ENCODE results near the gene ZSCAN20.

GRCh38 chr1:33519240-33519884 is 46.9 kb downstream of the ZSCAN20 start:
- TF ChIP-seq CTCF (IDR thresholded peaks at IDR 0.05; ENCODE audit: insufficient read depth, low read depth, low read length) (no peak), EZH2 (IDR thresholded peaks at IDR 0.05; ENCODE audit: insufficient read depth, low read length) (no peak)

Measured in astrocyte (in vitro differentiated cells and primary cell).